ENCODE results near the gene OR2A14. TPM values are rescaled to one million over a fixed set of nuclear protein-coding genes. Genes with fewer than 3 reads are reported as not detected.
"Not testable (repeated sequence)": the region's sequence is repeated elsewhere in the genome, so short reads cannot be mapped to it uniquely, and the experiment has no call there.

OR2A14 gene
- total and polyA plus RNA-seq, 10 of the 15 experiments (the other 5 are each of a cell fraction or from before 2014, with no cell fraction given): not detected

DNA sequence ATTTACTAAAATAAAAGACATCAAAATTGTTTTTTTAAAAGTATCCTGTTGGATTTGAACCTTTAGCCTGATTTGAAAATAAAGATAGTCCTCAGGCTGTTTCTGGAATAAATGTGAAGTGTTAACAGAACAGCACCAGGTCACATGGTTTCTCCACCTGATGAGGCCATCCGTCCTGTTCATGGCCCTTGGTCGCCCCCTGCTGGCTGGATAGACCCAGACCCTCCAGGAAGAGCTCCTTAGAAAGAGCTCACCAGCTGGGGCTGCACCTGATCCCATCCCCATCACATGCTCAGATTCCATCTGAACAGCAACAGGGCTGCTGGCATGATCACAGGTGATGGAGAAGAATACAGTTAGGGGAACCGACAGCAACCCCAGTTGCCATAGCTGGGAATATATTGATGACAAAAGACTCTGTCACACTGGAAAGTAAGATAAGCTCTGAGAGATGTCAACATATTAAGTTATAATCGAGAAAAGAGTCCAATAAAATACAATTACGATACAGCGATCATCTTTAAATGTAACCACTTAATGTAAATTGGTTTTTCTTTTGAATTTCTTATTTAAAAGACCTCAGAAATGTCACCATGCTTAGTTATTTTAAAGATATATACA is 4.8 kb downstream of the OR2A14 start (continued):
- TF ChIP-seq POLR2A (IDR thresholded peaks at IDR 0.05; ENCODE audit: low read depth, low read length): no peak
- TF ChIP-seq RAD21 (IDR thresholded peaks at IDR 0.05; ENCODE audit: insufficient read depth, low read depth, low read length): peak; percentile 93
- TF ChIP-seq, protein P1, sequence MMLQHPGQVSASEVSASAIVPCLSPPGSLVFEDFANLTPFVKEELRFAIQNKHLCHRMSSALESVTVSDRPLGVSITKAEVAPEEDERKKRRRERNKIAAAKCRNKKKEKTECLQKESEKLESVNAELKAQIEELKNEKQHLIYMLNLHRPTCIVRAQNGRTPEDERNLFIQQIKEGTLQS (IDR thresholded peaks at IDR 0.05; ENCODE audit: borderline replicate concordance, extremely low read depth, low read depth, low read length): peak; percentile 85; the same call in 1 of the 2 replicates
- 0 out of 2 replicates have a peak, but pooled peaks have one; percentile 63 for TF ChIP-seq WRNIP1 (IDR thresholded peaks at IDR 0.05; ENCODE audit: borderline replicate concordance, low read depth, low read length)
- TF ChIP-seq, protein P2, sequence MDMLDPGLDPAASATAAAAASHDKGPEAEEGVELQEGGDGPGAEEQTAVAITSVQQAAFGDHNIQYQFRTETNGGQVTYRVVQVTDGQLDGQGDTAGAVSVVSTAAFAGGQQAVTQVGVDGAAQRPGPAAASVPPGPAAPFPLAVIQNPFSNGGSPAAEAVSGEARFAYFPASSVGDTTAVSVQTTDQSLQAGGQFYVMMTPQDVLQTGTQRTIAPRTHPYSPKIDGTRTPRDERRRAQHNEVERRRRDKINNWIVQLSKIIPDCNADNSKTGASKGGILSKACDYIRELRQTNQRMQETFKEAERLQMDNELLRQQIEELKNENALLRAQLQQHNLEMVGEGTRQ (IDR thresholded peaks at IDR 0.05; ENCODE audit: borderline replicate concordance, low read depth, low read length): peak; percentile 77
- no peak for TF ChIP-seq BRCA1 (IDR thresholded peaks at IDR 0.05; ENCODE audit: low read depth, low read length)
- peak; percentile 51; the same call in 1 of the 2 replicates for TF ChIP-seq YY1 (IDR thresholded peaks at IDR 0.05; ENCODE audit: low read depth, low read length)
- no peak for TF ChIP-seq SP1 (IDR thresholded peaks at IDR 0.05; ENCODE audit: low read depth, low read length)
- TF ChIP-seq, protein P3, sequence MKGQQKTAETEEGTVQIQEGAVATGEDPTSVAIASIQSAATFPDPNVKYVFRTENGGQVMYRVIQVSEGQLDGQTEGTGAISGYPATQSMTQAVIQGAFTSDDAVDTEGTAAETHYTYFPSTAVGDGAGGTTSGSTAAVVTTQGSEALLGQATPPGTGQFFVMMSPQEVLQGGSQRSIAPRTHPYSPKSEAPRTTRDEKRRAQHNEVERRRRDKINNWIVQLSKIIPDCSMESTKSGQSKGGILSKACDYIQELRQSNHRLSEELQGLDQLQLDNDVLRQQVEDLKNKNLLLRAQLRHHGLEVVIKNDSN (IDR thresholded peaks at IDR 0.05; ENCODE audit: borderline replicate concordance, extremely low read length, insufficient read depth, low read depth, low read length): peak; percentile 68
- TF ChIP-seq MEF2A (IDR thresholded peaks at IDR 0.05; ENCODE audit: insufficient read depth, low read depth, low read length): no peak

DNA sequence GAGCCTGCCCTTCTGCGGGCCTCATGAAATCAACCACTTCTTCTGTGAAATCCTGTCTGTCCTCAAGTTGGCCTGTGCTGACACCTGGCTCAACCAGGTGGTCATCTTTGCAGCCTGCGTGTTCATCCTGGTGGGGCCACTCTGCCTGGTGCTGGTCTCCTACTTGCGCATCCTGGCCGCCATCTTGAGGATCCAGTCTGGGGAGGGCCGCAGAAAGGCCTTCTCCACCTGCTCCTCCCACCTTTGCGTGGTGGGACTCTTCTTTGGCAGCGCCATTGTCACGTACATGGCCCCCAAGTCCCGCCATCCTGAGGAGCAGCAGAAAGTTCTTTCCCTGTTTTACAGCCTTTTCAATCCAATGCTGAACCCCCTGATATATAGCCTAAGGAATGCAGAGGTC is 6.6 kb downstream of the OR2A14 start:
- H3K9ac ChIP-seq (ENCODE audit: control insufficient read depth, insufficient read depth, low read length); H3K27ac ChIP-seq (ENCODE audit: control insufficient read depth, insufficient read depth); POLR2A ChIA-PET; H3K27me3 ChIP-seq (replicated peaks in 1 of 2; ENCODE audit: control insufficient read depth in 2 of 2, insufficient read depth in 2 of 2, low read length in 1 of 2); in situ Hi-C loops (cut with MboI); ATAC-seq; RAD21 ChIA-PET (ENCODE audit: unreplicated experiment); H3K4me3 ChIP-seq; H4K20me1 ChIP-seq (ENCODE audit: control insufficient read depth, insufficient read depth); H3K79me2 ChIP-seq (ENCODE audit: control insufficient read depth, insufficient read depth, low read length); H3K4me1 ChIP-seq (ENCODE audit: control insufficient read depth, insufficient read depth, low read length); SMC1A ChIA-PET (ENCODE audit: uncharacterized antibody, unreplicated experiment); DNase-seq (ENCODE audit: low read depth, low spot score); H2AFZ ChIP-seq (ENCODE audit: control insufficient read depth, low read depth, low read length); H3K9me3 ChIP-seq (replicated peaks; ENCODE audit: control insufficient read depth, insufficient read depth, low read length); BruUV-seq (replicated peaks); H3K4me2 ChIP-seq (ENCODE audit: control insufficient read depth, insufficient read depth); H3K36me3 ChIP-seq (ENCODE audit: control insufficient read depth in 2 of 2, insufficient read depth in 2 of 2, low read length in 1 of 2); FAIRE-seq: not testable (repeated sequence)
- intact Hi-C loops (cut with micrococcal nuclease; ENCODE audit: unreplicated experiment): loop anchor here (5.0 to 10.0 kb wide), 2 partner anchors 227 to 885 kb away; partner anchors contain the start of gene TCAF1
- WGBS (ENCODE audit: insufficient coverage, insufficient replicate concordance, low lambda C conversion rate, missing lambda C conversion rate): 37% methylated on average over 9 of the region's 9 CpGs
- CTCF ChIA-PET: interaction anchor here (1.9 kb wide), 1 partner anchor 76 kb away, joined by 5 read pairs; no protein-coding TSS in a partner anchor

Data from GM12878 (cell line).